GM18520 (cell line): ENCODE data around the gene XPO5.
"Not testable (repeated sequence)": the region's sequence is repeated elsewhere in the genome, so short reads cannot be mapped to it uniquely, and the experiment has no call there.

Experiments used
- ATAC-seq: cut with Tn5 transposase; IDR thresholded peaks from one replicate; pipeline ENCODE4 v1.9.1; 2021; ENCODE audit not compliant: unreplicated experiment

The XPO5 gene

GRCh38 chr6:43498291-43498690, 77.5 kb downstream of the XPO5 start:
- not testable (repeated sequence) for ATAC-seq

GRCh38 chr6:43497689-43498088, 78.1 kb downstream of the XPO5 start:
- no peak for ATAC-seq

- ATAC-seq = no peak
These were observed 78.8 kb downstream of the XPO5 start for GRCh38 chr6:43497129-43497396.

GRCh38 chr6:43496370-43497128, 79.3 kb downstream of the XPO5 start:
- no peak for ATAC-seq

- no peak for ATAC-seq
These were observed 80.4 kb downstream of the XPO5 start for GRCh38 chr6:43495409-43495941.

GRCh38 chr6:43494766-43495165, 81.1 kb downstream of the XPO5 start:
- ATAC-seq = no peak

- ATAC-seq = no peak
These were observed 81.5 kb downstream of the XPO5 start for GRCh38 chr6:43494321-43494720.

GRCh38 chr6:43493833-43494232, 82.0 kb downstream of the XPO5 start:
- ATAC-seq = no peak

GRCh38 chr6:43493230-43493629, 82.6 kb downstream of the XPO5 start:
- ATAC-seq = no peak

- ATAC-seq = no peak
These were observed 83.2 kb downstream of the XPO5 start for GRCh38 chr6:43492673-43493072.

- ATAC-seq = no peak
These were observed 83.8 kb downstream of the XPO5 start for GRCh38 chr6:43491750-43492661.

GRCh38 chr6:43490523-43490939, 85.3 kb downstream of the XPO5 start:
- ATAC-seq = no peak

GRCh38 chr6:43489277-43490072, 86.4 kb downstream of the XPO5 start:
- no peak for ATAC-seq

- ATAC-seq = no peak
These were observed 87.1 kb downstream of the XPO5 start for GRCh38 chr6:43488667-43489276.

- ATAC-seq = no peak
These were observed 94.1 kb downstream of the XPO5 start for GRCh38 chr6:43481591-43482236.

GRCh38 chr6:43481075-43481474, 94.8 kb downstream of the XPO5 start:
- no peak for ATAC-seq

- ATAC-seq = no peak
These were observed 97.8 kb downstream of the XPO5 start for GRCh38 chr6:43478008-43478372.

- peak; percentile 65 for ATAC-seq
These were observed 98.4 kb downstream of the XPO5 start, which contains the start of gene TJAP1 for GRCh38 chr6:43477235-43478007. Gene TJAP1 (plus strand): TSS chr6:43477570. CDS start chr6:43499002, 21,432 bp downstream.

GRCh38 chr6:43476746-43477145, 99.1 kb downstream of the XPO5 start:
- no peak for ATAC-seq

GRCh38 chr6:43475516-43475915, 100.3 kb downstream of the XPO5 start:
- no peak for ATAC-seq
